ENCODE results near the gene UBE2M.

GRCh38 chr19:58535857-58536256, 22.6 kb downstream of the UBE2M start:
- TF ChIP-seq CTCF (IDR thresholded peaks at IDR 0.05) (no peak), ZFX (IDR thresholded peaks at IDR 0.05; ENCODE audit: borderline replicate concordance) (no peak)
